Measurements from ENCODE around the gene KRT84. TPM values are rescaled to one million over a fixed set of nuclear protein-coding genes. Genes with fewer than 3 reads are reported as not detected.

The KRT84 gene
- total RNA-seq, 1 experiment from 2014 or later: not detected

GRCh38 chr12:52343550-52343949, 41.9 kb downstream of the KRT84 start:
- DNase-seq: no peak
- intact Hi-C loops (cut with micrococcal nuclease; ENCODE audit: unreplicated experiment): no loop called here
- Histone ChIP-seq H3K9me3 (0 out of 2 replicates have a peak, but pooled peaks cover 6% of the 10 kb centered on the region), H3K36me3 (ENCODE audit: control insufficient read depth, insufficient read depth, low read length) (no peaks in the 10 kb centered on the region), H3K27me3 (replicated peaks; ENCODE audit: control insufficient read depth, insufficient read depth, low read length) (no peaks in the 10 kb centered on the region), H3K4me3 (ENCODE audit: low read depth, low read length) (no peak overlapping the region), H3K4me1 (peaks cover 34% of the 10 kb centered on the region)
- no peaks in the 10 kb centered on the region for H3K36me3 Mint-ChIP-seq (ENCODE audit: insufficient read depth, unreplicated experiment)
- TF ChIP-seq CTCF (IDR thresholded peaks at IDR 0.05; ENCODE audit: insufficient read depth in 1 of 2, low read depth in 1 of 2, low read length in 1 of 2, severe bottlenecking in 1 of 2, unreplicated experiment in 1 of 2): no peak
- BruUV-seq (replicated peaks): no TSS peak
- H3K4me1 Mint-ChIP-seq (ENCODE audit: low read depth, unreplicated experiment): peaks cover 16% of the 10 kb centered on the region
- no peaks in the 10 kb centered on the region for H3K9me3 Mint-ChIP-seq (ENCODE audit: unreplicated experiment)
- POLR2A ChIA-PET: no interaction called here
- H3K27ac Mint-ChIP-seq (ENCODE audit: unreplicated experiment): no peak overlapping the region
- H3K27me3 Mint-ChIP-seq (ENCODE audit: insufficient read depth, unreplicated experiment): no peaks in the 10 kb centered on the region
- H3K4me3 Mint-ChIP-seq (ENCODE audit: unreplicated experiment): no peak overlapping the region
- CTCF ChIA-PET: no interaction called here

- no TSS peak for BruUV-seq (replicated peaks)
- H3K4me1 ChIP-seq: peaks cover 34% of the 10 kb centered on the region
- Mint-ChIP-seq H3K4me3 (ENCODE audit: unreplicated experiment) (no peak overlapping the region), H3K27ac (ENCODE audit: unreplicated experiment) (no peak overlapping the region), H3K36me3 (ENCODE audit: insufficient read depth, unreplicated experiment) (no peaks in the 10 kb centered on the region), H3K9me3 (ENCODE audit: unreplicated experiment) (no peaks in the 10 kb centered on the region), H3K4me1 (ENCODE audit: low read depth, unreplicated experiment) (peaks cover 16% of the 10 kb centered on the region), H3K27me3 (ENCODE audit: insufficient read depth, unreplicated experiment) (no peaks in the 10 kb centered on the region)
- no peak for TF ChIP-seq CTCF (IDR thresholded peaks at IDR 0.05; ENCODE audit: insufficient read depth in 1 of 2, low read depth in 1 of 2, low read length in 1 of 2, severe bottlenecking in 1 of 2, unreplicated experiment in 1 of 2)
- no peak overlapping the region for H3K4me3 ChIP-seq (ENCODE audit: low read depth, low read length)
- ChIA-PET POLR2A (no interaction called here), CTCF (no interaction called here)
- H3K9me3 ChIP-seq: 0 out of 2 replicates have a peak, but pooled peaks cover 6% of the 10 kb centered on the region
- no peaks in the 10 kb centered on the region for H3K36me3 ChIP-seq (ENCODE audit: control insufficient read depth, insufficient read depth, low read length)
- intact Hi-C loops (cut with micrococcal nuclease; ENCODE audit: unreplicated experiment): no loop called here
- no peak for DNase-seq
- no peaks in the 10 kb centered on the region for H3K27me3 ChIP-seq (replicated peaks; ENCODE audit: control insufficient read depth, insufficient read depth, low read length)
Measured at GRCh38 chr12:52342781-52343490, 42.5 kb downstream of the KRT84 start.

- CTCF ChIA-PET: no interaction called here
- no peaks in the 10 kb centered on the region for H3K27me3 Mint-ChIP-seq (ENCODE audit: insufficient read depth, unreplicated experiment)
- BruUV-seq (replicated peaks): no TSS peak
- peaks cover 10% of the 10 kb centered on the region for H3K9me3 Mint-ChIP-seq (ENCODE audit: unreplicated experiment)
- Histone ChIP-seq H3K4me3 (ENCODE audit: low read depth, low read length) (no peak overlapping the region), H3K9me3 (0 out of 2 replicates have a peak, but pooled peaks cover 6% of the 10 kb centered on the region), H3K27me3 (replicated peaks; ENCODE audit: control insufficient read depth, insufficient read depth, low read length) (no peaks in the 10 kb centered on the region), H3K4me1 (peaks cover 21% of the 10 kb centered on the region), H3K36me3 (ENCODE audit: control insufficient read depth, insufficient read depth, low read length) (no peaks in the 10 kb centered on the region)
- no peak overlapping the region for H3K27ac Mint-ChIP-seq (ENCODE audit: unreplicated experiment)
- H3K4me1 Mint-ChIP-seq (ENCODE audit: low read depth, unreplicated experiment): peaks cover 16% of the 10 kb centered on the region
- no peak for DNase-seq
- H3K4me3 Mint-ChIP-seq (ENCODE audit: unreplicated experiment): no peak overlapping the region
- POLR2A ChIA-PET: no interaction called here
- no peaks in the 10 kb centered on the region for H3K36me3 Mint-ChIP-seq (ENCODE audit: insufficient read depth, unreplicated experiment)
- intact Hi-C loops (cut with micrococcal nuclease; ENCODE audit: unreplicated experiment): no loop called here
- TF ChIP-seq CTCF (IDR thresholded peaks at IDR 0.05; ENCODE audit: insufficient read depth in 1 of 2, low read depth in 1 of 2, low read length in 1 of 2, severe bottlenecking in 1 of 2, unreplicated experiment in 1 of 2): no peak
Measured at GRCh38 chr12:52341066-52341580, 44.3 kb downstream of the KRT84 start.
